ENCODE data around the gene CBFB. TPM values are rescaled to one million over a fixed set of nuclear protein-coding genes. Genes with fewer than 3 reads are reported as not detected.

CBFB gene
- total RNA-seq, 1 experiment from 2014 or later: 76.3 TPM

DNA sequence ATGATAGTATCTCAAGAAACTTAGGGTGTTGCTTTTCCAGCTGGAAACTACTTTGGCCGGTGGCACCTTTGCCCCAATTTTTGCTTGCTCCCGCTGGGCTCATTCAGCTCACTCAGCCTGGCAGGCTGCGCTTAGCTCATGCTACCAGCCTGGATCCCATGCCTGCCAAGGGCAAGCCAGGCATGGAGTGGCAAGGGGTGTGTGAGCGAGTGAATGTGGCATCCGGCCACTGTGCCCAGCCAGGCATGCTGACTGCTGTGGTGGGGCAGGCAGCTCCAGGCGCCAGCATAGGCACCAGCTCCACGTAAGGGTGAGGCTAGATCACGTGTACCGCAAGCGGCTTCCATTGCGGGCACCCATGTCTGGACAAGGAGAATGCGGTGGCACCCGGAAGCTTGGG lies 112.4 kb downstream of the CBFB start:
- Histone ChIP-seq H3K27me3 (ENCODE audit: insufficient read depth, low read length) (no peaks in the 10 kb centered on the region), H4K5ac (ENCODE audit: insufficient read length, low read depth, low read length) (no peak overlapping the region), H3K9me3 (ENCODE audit: control insufficient read depth, low read depth, low read length) (no peaks in the 10 kb centered on the region), H3T11ph (ENCODE audit: low read length) (no peak overlapping the region), H2BK15ac (ENCODE audit: low read depth, low read length) (no peak overlapping the region), H3K18ac (ENCODE audit: insufficient read length, low read depth, low read length) (no peak overlapping the region), H3K4me2 (ENCODE audit: insufficient read depth, insufficient read length, low read length) (no peak overlapping the region), H3K79me2 (ENCODE audit: insufficient read depth, low read length) (no peaks in the 10 kb centered on the region), H4K20me1 (ENCODE audit: control insufficient read depth, insufficient read depth, insufficient read length) (no peaks in the 10 kb centered on the region), H3K4me1 (ENCODE audit: insufficient read depth, low read length) (no peaks in the 10 kb centered on the region), H2AK5ac (ENCODE audit: insufficient read length, low read length) (no peak overlapping the region), H2BK120ac (ENCODE audit: low read depth, low read length, poor library complexity, severe bottlenecking) (no peak overlapping the region), H2BK5ac (ENCODE audit: insufficient read length, low read length) (no peak overlapping the region), H4K91ac (ENCODE audit: insufficient read length, low read depth, low read length) (no peak overlapping the region), H3K56ac (ENCODE audit: insufficient read length, low read depth, low read length) (no peak overlapping the region), H3K23ac (ENCODE audit: insufficient read length, low read depth, low read length) (no peak overlapping the region), H2AFZ (ENCODE audit: low read length) (no peak overlapping the region), H2BK12ac (ENCODE audit: insufficient read length, low read depth, low read length) (no peak overlapping the region), H4K8ac (replicated peaks; ENCODE audit: insufficient read length, low read depth, low read length) (no peak overlapping the region), H3K23me2 (ENCODE audit: insufficient read length, low read depth, low read length, poor library complexity, severe bottlenecking) (no peaks in the 10 kb centered on the region), H3K9ac (ENCODE audit: extremely low read depth, insufficient read length, low read length) (no peak overlapping the region), H3K27ac (ENCODE audit: insufficient read length, low read depth, low read length) (no peak overlapping the region), H3K79me1 (ENCODE audit: insufficient read depth, low read depth, low read length, poor library complexity, severe bottlenecking) (no peaks in the 10 kb centered on the region), H3K4ac (ENCODE audit: low read depth, low read length) (no peak overlapping the region), H3K14ac (ENCODE audit: insufficient read depth, low read length) (no peak overlapping the region), H2BK20ac (ENCODE audit: low read depth, low read length, poor library complexity, severe bottlenecking) (no peak overlapping the region)
- no peak for DNase-seq
- H3K27ac Mint-ChIP-seq: no peak overlapping the region
- TF ChIP-seq, protein P1, sequence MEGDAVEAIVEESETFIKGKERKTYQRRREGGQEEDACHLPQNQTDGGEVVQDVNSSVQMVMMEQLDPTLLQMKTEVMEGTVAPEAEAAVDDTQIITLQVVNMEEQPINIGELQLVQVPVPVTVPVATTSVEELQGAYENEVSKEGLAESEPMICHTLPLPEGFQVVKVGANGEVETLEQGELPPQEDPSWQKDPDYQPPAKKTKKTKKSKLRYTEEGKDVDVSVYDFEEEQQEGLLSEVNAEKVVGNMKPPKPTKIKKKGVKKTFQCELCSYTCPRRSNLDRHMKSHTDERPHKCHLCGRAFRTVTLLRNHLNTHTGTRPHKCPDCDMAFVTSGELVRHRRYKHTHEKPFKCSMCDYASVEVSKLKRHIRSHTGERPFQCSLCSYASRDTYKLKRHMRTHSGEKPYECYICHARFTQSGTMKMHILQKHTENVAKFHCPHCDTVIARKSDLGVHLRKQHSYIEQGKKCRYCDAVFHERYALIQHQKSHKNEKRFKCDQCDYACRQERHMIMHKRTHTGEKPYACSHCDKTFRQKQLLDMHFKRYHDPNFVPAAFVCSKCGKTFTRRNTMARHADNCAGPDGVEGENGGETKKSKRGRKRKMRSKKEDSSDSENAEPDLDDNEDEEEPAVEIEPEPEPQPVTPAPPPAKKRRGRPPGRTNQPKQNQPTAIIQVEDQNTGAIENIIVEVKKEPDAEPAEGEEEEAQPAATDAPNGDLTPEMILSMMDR (conservative IDR thresholded peaks at IDR 0.05): no peak
- no peaks in the 10 kb centered on the region for H3K9me3 Mint-ChIP-seq
- no CpG with 5 or more reads among the region's 13 CpGs for WGBS (ENCODE audit: extremely low coverage, insufficient read length, low lambda C conversion rate)
- no peaks in the 10 kb centered on the region for H3K27me3 Mint-ChIP-seq (ENCODE audit: low read depth)
- H3K4me1 Mint-ChIP-seq: no peaks in the 10 kb centered on the region
- no peak overlapping the region for H3K4me3 Mint-ChIP-seq
- H3K36me3 Mint-ChIP-seq (ENCODE audit: insufficient read depth in 1 of 3, low read depth in 3 of 3): peaks cover 13 to 87% (median 64%) of the 10 kb centered on the region in 3 experiments; a peak in 6 of 7 replicates
